ENCODE results near the gene CCDC40.

GRCh38 chr17:79990704-79991103 lies 45.7 kb upstream of the CCDC40 start:
- TF ChIP-seq CTCF (IDR thresholded peaks at IDR 0.05) (no peak), EP300 (IDR thresholded peaks at IDR 0.05) (no peak), POLR2AphosphoS5 (IDR thresholded peaks at IDR 0.05) (no peak)
